HT-29 (cell line): Measurements from ENCODE around the gene AIG1. TPM values are rescaled to one million over a fixed set of nuclear protein-coding genes. Genes with fewer than 3 reads are reported as not detected.

ENCODE experiments used
- DNase-seq: peaks from one replicate; pipeline ENCODE4 v3.0.0-alpha.2; 2015; ENCODE audit warnings: low spot score
- total RNA-seq: library from RNA; depleted of rRNA; stranded (reverse); fragments of >200 nt; shearing (Covaris generic); gene quantifications from 2 replicates; pipeline ENCODE4 v1.2.3, GENCODE V29; 2014

AIG1 gene
- total RNA-seq, 1 experiment from 2014 or later = 18.2 TPM

GRCh38 chr6:143097224-143097795 is 36.6 kb downstream of the AIG1 start:
- no peak for DNase-seq

- DNase-seq = peak; percentile 14
These were observed 37.5 kb downstream of the AIG1 start for GRCh38 chr6:143098054-143098671.

GRCh38 chr6:143099647-143100046 is 39.0 kb downstream of the AIG1 start:
- no peak for DNase-seq

- DNase-seq = no peak
These were observed 39.7 kb downstream of the AIG1 start for GRCh38 chr6:143100429-143100828.

GRCh38 chr6:143103916-143104315 is 43.2 kb downstream of the AIG1 start:
- no peak for DNase-seq

GRCh38 chr6:143107440-143107839 is 46.8 kb downstream of the AIG1 start:
- no peak for DNase-seq

GRCh38 chr6:143107911-143108761 is 47.4 kb downstream of the AIG1 start:
- no peak for DNase-seq

- no peak for DNase-seq
These were observed 48.5 kb downstream of the AIG1 start for GRCh38 chr6:143109196-143109595.

- DNase-seq = no peak
These were observed 49.9 kb downstream of the AIG1 start for GRCh38 chr6:143110572-143110971.

- no peak for DNase-seq
These were observed 50.3 kb downstream of the AIG1 start for GRCh38 chr6:143110996-143111395.

GRCh38 chr6:143111443-143111842 is 50.8 kb downstream of the AIG1 start:
- DNase-seq = no peak

GRCh38 chr6:143112084-143112768 is 51.5 kb downstream of the AIG1 start:
- no peak for DNase-seq

- no peak for DNase-seq
These were observed 52.1 kb downstream of the AIG1 start for GRCh38 chr6:143112837-143113236.

GRCh38 chr6:143115728-143116127 is 55.0 kb downstream of the AIG1 start:
- DNase-seq = no peak

GRCh38 chr6:143117108-143117507 is 56.4 kb downstream of the AIG1 start:
- no peak for DNase-seq

GRCh38 chr6:143119260-143119659 is 58.6 kb downstream of the AIG1 start:
- no peak for DNase-seq

GRCh38 chr6:143123081-143123480 is 62.4 kb downstream of the AIG1 start:
- DNase-seq = no peak

- no peak for DNase-seq
These were observed 63.3 kb downstream of the AIG1 start for GRCh38 chr6:143123941-143124340.

GRCh38 chr6:143125455-143125854 is 64.8 kb downstream of the AIG1 start:
- DNase-seq = no peak

GRCh38 chr6:143125864-143126573 is 65.3 kb downstream of the AIG1 start:
- no peak for DNase-seq

GRCh38 chr6:143126574-143126941 is 65.9 kb downstream of the AIG1 start:
- DNase-seq = no peak
